Lung (tissue), 12 donors: ENCODE measurements around the gene IFRD2. TPM values are rescaled to one million over a fixed set of nuclear protein-coding genes. Genes with fewer than 3 reads are reported as not detected.
"Not testable (repeated sequence)": the region's sequence is repeated elsewhere in the genome, so short reads cannot be mapped to it uniquely, and the experiment has no call there.

Source experiments
- ATAC-seq: fragments of 200-7000 bp; cut with Tn5 transposase; one replicate; pipeline ENCODE4 v1.9.1; 2020; ENCODE audit warnings: moderate number of reproducible peaks; ENCODE audit not compliant: insufficient read depth, low FRiP score
- DNase-seq, 3 donors: peaks; one replicate each; pipeline ENCODE4 v3.0.0-alpha.2; 2013 to 2017
- H3K27ac ChIP-seq, 2 donors: one replicate each; pipeline ENCODE4 v1.5.1; 2013; ENCODE audit warnings: mild to moderate bottlenecking in 2 of 2, moderate library complexity in 2 of 2, control low read depth in 1 of 2, inconsistent platforms in 1 of 2, low read depth in 1 of 2, low read length in 1 of 2
- H3K27me3 ChIP-seq, 3 donors: one replicate each; pipeline ENCODE4 v1.5.1; 2013; ENCODE audit warnings: low read length in 2 of 3; ENCODE audit not compliant: control insufficient read depth in 3 of 3, insufficient read depth in 3 of 3
- H3K36me3 ChIP-seq, 4 donors: one replicate each; pipeline ENCODE4 v1.5.1; 2013; ENCODE audit warnings: low read length in 4 of 4, mild to moderate bottlenecking in 1 of 4, moderate library complexity in 1 of 4; ENCODE audit not compliant: control insufficient read depth in 4 of 4, insufficient read depth in 4 of 4
- H3K4me1 ChIP-seq, 5 donors: one replicate each; pipeline ENCODE4 v1.5.1; 2013; ENCODE audit warnings: low read length in 5 of 5, mild to moderate bottlenecking in 2 of 5, moderate library complexity in 1 of 5; ENCODE audit not compliant: control insufficient read depth in 5 of 5, insufficient read depth in 5 of 5
- H3K4me3 ChIP-seq: one replicate; pipeline ENCODE4 v1.5.1; 2013; ENCODE audit warnings: mild to moderate bottlenecking, control low read depth, moderate library complexity
- H3K9ac ChIP-seq, 2 donors: one replicate each; pipeline ENCODE4 v1.5.1; 2013; ENCODE audit warnings: low read length in 2 of 2, control low read depth in 1 of 2; ENCODE audit not compliant: insufficient read depth in 1 of 2
- H3K9me3 ChIP-seq, 4 donors: one replicate each; pipeline ENCODE4 v1.5.1; 2013; ENCODE audit warnings: low read length in 3 of 4, mild to moderate bottlenecking in 1 of 4, moderate library complexity in 1 of 4; ENCODE audit not compliant: control insufficient read depth in 4 of 4, insufficient read depth in 3 of 4
- WGBS, 2 donors: extraction: QIAGEN DNeasy Blood & Tissue Kit; methylation state at CpG; one replicate each; pipeline ENCODE4 v1.1.7; 2013; 5-methylcytosine and 5-hydroxymethylcytosine counted together
- polyA plus RNA-seq, 2 donors: library from polyadenylated mRNA; stranded (reverse); fragments of 200-250 nt; gene quantifications; one replicate each; pipeline ENCODE4 v1.2.1, GENCODE V29; 2013
- total RNA-seq, 2 donors: library from RNA; depleted of rRNA in 1 of 2; stranded (reverse); fragments of >200 nt in 1 of 2; gene quantifications; one replicate each; pipeline ENCODE4 v1.2.1, GENCODE V29; 2014 to 2021
- TF ChIP-seq, protein P1 (sequence below): IDR thresholded peaks from 2 replicates; pipeline ENCODE4 v1.5.1; 2012; ENCODE audit warnings: mild to moderate bottlenecking; ENCODE audit errors: control extremely low read depth, extremely low read depth
- donor health status: control.
- donor health status: control.
- donor health status: Bipolar disorder and iron deficiency.
- donor health status: healthy.
- donor health status: DM: yes; HTN: yes; CAD: no.

The IFRD2 gene
- total and polyA plus RNA-seq, 4 donors: 14.7 to 107 (median 95.1) TPM

DNA sequence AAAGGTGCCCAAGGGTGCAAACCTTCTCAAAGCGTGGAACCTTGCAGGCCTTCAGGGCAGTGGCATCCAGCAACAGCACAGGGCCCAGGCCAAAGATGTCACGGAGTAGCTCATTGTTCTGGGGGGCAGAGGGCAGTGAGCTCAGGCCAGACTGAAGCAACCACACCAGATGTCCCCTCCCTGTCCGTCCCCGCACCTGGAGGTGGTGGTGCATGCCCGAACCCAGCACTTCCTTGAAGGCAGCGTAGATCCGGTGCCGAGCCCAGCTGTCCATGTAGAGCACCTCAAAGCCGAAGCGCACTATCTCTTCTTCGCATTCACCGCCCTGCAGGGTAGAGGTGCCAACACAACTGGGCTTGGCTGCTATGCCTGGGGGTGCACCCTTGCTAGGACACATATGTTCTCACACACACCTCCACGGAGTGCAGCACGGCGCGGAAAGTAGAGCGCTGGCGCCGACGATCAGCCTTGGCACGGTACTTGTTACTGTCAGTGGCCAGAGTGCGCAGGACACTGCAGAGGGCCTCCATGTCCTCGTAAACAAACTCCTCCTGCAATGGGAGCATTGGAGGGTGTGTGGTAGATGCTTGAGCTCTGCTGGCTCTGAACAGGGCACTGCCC lies 3.7 kb downstream of the IFRD2 start:
- Histone ChIP-seq H3K4me3 (no peak overlapping the region), H3K27me3 (no peaks in the 10 kb centered on the region), H3K9ac (no peak overlapping the region), H3K27ac (no peak overlapping the region), H3K36me3 (peaks cover 3 to 43% (median 12%) of the 10 kb centered on the region in 4 donors), H3K9me3 (no peaks in the 10 kb centered on the region), H3K4me1 (peaks cover 0 to 14% (median 3%) of the 10 kb centered on the region in 5 donors)
- TF ChIP-seq, protein P1, sequence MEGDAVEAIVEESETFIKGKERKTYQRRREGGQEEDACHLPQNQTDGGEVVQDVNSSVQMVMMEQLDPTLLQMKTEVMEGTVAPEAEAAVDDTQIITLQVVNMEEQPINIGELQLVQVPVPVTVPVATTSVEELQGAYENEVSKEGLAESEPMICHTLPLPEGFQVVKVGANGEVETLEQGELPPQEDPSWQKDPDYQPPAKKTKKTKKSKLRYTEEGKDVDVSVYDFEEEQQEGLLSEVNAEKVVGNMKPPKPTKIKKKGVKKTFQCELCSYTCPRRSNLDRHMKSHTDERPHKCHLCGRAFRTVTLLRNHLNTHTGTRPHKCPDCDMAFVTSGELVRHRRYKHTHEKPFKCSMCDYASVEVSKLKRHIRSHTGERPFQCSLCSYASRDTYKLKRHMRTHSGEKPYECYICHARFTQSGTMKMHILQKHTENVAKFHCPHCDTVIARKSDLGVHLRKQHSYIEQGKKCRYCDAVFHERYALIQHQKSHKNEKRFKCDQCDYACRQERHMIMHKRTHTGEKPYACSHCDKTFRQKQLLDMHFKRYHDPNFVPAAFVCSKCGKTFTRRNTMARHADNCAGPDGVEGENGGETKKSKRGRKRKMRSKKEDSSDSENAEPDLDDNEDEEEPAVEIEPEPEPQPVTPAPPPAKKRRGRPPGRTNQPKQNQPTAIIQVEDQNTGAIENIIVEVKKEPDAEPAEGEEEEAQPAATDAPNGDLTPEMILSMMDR: no peak
- no peak for ATAC-seq
- DNase-seq: no peak
- 93 to 98% methylated on average over 23 of the region's 23 CpGs for WGBS, 2 donors

DNA sequence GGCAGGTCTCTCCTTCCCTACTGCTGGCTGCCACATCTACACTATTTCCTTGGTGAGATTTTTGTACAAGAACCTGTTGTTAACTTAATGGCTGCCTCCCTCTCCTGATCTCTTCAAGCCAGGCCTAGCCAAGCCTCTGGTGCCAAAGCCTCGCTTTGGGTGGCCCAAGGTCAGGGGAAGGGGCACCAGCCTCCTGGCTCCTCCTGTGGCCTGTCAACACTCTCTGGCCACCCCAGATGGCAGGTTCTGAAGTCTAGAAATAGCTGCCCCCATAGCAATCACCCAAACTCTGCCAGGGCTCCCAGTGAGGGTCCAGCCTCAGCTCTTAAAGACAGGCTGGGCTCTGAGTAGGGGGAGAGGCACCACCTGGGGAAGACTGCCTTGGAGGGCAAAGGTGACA lies 5.0 kb downstream of the IFRD2 start:
- TF ChIP-seq, protein P1: no peak
- DNase-seq (no peak), ATAC-seq (no peak)
- Histone ChIP-seq H3K4me1 (peaks cover 0 to 9% (median 3%) of the 10 kb centered on the region in 5 donors), H3K4me3 (no peak overlapping the region), H3K36me3 (peaks cover 3 to 43% (median 12%) of the 10 kb centered on the region in 4 donors), H3K9me3 (no peaks in the 10 kb centered on the region), H3K27ac (no peak overlapping the region), H3K27me3 (no peaks in the 10 kb centered on the region), H3K9ac (no peak overlapping the region)
- WGBS, 2 donors: 56 to 100% methylated on average over 1 of the region's 1 CpG

DNA sequence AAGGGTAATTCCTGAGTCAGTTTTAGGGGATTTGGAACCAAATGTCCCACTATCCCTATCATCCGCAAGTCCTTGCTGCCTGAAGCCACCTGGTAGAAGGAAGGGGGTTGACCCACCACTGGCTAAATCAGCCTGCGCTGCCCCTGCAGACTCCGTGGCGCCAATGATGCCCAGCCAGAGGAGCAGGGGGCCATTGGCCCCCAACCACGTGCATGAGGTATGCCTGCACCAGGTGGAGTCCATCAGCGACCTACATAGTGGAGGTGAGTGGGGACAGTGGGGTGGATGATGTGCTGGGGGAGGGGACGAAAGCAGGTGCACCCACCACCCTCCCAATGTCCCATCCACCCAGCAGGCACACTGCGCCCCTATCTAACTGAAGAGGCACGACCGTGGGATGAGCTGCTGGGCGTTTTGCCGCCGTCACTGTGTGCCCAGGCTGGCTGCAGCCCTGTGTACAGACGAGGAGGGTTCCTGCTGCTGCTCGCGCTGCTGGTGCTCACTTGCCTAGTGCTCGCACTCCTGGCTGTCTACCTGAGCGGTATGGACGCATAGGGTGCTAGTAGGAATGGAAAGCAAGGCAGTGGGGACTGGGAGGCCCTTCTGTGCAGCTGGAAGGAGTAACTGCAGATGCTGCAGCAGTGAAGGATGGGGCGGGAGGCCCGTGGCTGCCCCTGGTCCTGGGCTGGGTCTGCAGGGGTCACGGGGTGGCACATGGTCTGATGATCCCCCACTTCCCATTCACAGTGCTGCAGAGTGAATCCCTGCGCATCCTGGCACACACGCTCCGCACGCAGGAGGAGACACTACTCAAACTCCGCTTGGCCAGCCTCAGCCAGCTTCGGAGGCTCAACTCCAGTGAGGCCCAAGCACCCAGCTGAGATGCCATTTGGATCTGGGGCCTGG lies 5.7 kb downstream of the IFRD2 start:
- Histone ChIP-seq H3K9me3 (no peaks in the 10 kb centered on the region), H3K27ac (no peak overlapping the region), H3K36me3 (peaks cover 3 to 43% (median 12%) of the 10 kb centered on the region in 4 donors), H3K4me1 (peaks cover 0 to 8% (median 3%) of the 10 kb centered on the region in 5 donors), H3K9ac (no peak overlapping the region), H3K4me3 (no peak overlapping the region), H3K27me3 (no peaks in the 10 kb centered on the region)
- ATAC-seq (no peak), DNase-seq (no peak)
- TF ChIP-seq, protein P1: no peak
- WGBS, 2 donors: 90 to 92% methylated on average over 27 to 28 of the region's 28 CpGs

DNA sequence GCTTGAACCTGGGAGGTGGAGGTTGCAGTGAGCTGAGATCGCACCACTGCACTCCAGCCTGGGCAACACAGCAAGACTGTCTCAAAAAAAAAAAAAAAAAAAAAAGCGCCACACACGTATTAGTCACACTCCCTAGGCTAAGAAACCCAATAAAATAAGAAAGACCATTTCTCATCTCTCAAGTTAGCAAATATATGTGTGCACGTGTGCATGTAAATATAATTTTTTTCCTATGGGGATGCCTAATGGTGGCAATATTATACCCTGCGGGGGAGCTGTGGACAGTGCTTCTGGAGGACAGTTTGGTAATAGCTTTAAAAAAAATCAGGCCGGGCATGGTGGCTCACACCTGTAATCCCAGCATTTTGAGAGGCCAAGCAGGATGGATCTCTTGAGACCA lies 8.1 kb downstream of the IFRD2 start:
- H3K4me3 ChIP-seq, ATAC-seq, H3K9me3 ChIP-seq, H3K9ac ChIP-seq, DNase-seq, H3K27me3 ChIP-seq, H3K4me1 ChIP-seq, H3K27ac ChIP-seq: not testable (repeated sequence)
- 92 to 93% methylated on average over 6 of the region's 6 CpGs for WGBS, 2 donors
- H3K36me3 ChIP-seq: peaks cover 0 to 27% (median 7%) of the 10 kb centered on the region in 4 donors
